ENCODE data around the gene CFDP1.

DNA sequence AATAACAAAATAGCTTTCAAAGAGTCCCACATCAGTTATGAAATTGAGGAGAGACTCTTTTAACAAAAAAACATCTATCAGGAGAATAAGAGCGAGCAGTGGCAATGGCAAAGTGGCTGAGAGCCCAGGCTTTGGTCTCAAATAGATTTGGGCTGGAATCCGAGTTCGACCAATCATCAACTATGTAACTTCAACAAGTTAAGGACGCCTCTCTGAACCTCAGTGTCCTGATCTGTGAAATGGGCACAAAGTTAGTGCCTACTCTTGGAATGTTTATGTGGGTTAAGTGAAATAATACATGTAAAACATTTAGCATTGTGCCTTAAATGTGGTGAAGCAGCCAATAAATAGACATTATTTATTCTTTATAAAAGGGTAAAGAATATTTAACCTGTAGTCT, 45.4 kb downstream of the CFDP1 start:
- TF ChIP-seq SRF (IDR thresholded peaks at IDR 0.05; ENCODE audit: low read depth, low read length), result no peak
- no peak for TF ChIP-seq EZH2 (conservative IDR thresholded peaks at IDR 0.05; ENCODE audit: low read depth, low read length)
- no peak for TF ChIP-seq FOXC1 (CRISPR knock-in tag; IDR thresholded peaks at IDR 0.05; ENCODE audit: borderline replicate concordance)
- TF ChIP-seq, protein P1, sequence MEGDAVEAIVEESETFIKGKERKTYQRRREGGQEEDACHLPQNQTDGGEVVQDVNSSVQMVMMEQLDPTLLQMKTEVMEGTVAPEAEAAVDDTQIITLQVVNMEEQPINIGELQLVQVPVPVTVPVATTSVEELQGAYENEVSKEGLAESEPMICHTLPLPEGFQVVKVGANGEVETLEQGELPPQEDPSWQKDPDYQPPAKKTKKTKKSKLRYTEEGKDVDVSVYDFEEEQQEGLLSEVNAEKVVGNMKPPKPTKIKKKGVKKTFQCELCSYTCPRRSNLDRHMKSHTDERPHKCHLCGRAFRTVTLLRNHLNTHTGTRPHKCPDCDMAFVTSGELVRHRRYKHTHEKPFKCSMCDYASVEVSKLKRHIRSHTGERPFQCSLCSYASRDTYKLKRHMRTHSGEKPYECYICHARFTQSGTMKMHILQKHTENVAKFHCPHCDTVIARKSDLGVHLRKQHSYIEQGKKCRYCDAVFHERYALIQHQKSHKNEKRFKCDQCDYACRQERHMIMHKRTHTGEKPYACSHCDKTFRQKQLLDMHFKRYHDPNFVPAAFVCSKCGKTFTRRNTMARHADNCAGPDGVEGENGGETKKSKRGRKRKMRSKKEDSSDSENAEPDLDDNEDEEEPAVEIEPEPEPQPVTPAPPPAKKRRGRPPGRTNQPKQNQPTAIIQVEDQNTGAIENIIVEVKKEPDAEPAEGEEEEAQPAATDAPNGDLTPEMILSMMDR (CRISPR knock-in tag; IDR thresholded peaks at IDR 0.05), result no peak
- no peak for TF ChIP-seq ASH2L (IDR thresholded peaks at IDR 0.05; ENCODE audit: insufficient read length, low read depth, low read length)
- TF ChIP-seq ETV5 (CRISPR knock-in tag; IDR thresholded peaks at IDR 0.05; ENCODE audit: borderline replicate concordance), result no peak
- TF ChIP-seq ZNF138 (CRISPR knock-in tag; IDR thresholded peaks at IDR 0.05; ENCODE audit: low read depth), result no peak
- no peak for TF ChIP-seq ZNF12 (CRISPR knock-in tag; IDR thresholded peaks at IDR 0.05)
- no peak for TF ChIP-seq SRSF9 (IDR thresholded peaks at IDR 0.05; ENCODE audit: borderline replicate concordance, insufficient read depth, low read depth, low read length, poor library complexity, severe bottlenecking)
- no peak for TF ChIP-seq ZBTB21 (CRISPR knock-in tag; IDR thresholded peaks at IDR 0.05)
- TF ChIP-seq, protein P2, sequence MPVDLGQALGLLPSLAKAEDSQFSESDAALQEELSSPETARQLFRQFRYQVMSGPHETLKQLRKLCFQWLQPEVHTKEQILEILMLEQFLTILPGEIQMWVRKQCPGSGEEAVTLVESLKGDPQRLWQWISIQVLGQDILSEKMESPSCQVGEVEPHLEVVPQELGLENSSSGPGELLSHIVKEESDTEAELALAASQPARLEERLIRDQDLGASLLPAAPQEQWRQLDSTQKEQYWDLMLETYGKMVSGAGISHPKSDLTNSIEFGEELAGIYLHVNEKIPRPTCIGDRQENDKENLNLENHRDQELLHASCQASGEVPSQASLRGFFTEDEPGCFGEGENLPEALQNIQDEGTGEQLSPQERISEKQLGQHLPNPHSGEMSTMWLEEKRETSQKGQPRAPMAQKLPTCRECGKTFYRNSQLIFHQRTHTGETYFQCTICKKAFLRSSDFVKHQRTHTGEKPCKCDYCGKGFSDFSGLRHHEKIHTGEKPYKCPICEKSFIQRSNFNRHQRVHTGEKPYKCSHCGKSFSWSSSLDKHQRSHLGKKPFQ (CRISPR knock-in tag; IDR thresholded peaks at IDR 0.05; ENCODE audit: insufficient replicate concordance), result no peak
- no peak for TF ChIP-seq ZNF3 (CRISPR knock-in tag; IDR thresholded peaks at IDR 0.05)

All from HepG2 (cell line).